SW480 (cell line): ENCODE measurements around the gene STK39.

Experiments used
- DNase-seq: peaks from one replicate; pipeline ENCODE4 v3.0.0-alpha.2; 2016; ENCODE audit warnings: low spot score

STK39 gene

GRCh38 chr2:168002021-168002553 lies 245.3 kb downstream of the STK39 start:
- DNase-seq = no peak

GRCh38 chr2:167992278-167992677 lies 255.1 kb downstream of the STK39 start:
- no peak for DNase-seq

- no peak for DNase-seq
Measured at GRCh38 chr2:167990062-167990461, 257.3 kb downstream of the STK39 start.

GRCh38 chr2:167988296-167988695 lies 259.1 kb downstream of the STK39 start:
- DNase-seq = no peak

- no peak for DNase-seq
Measured at GRCh38 chr2:167987558-167987957, 259.8 kb downstream of the STK39 start.

- DNase-seq = no peak
Measured at GRCh38 chr2:167987026-167987425, 260.4 kb downstream of the STK39 start.

- DNase-seq = no peak
Measured at GRCh38 chr2:167986223-167986622, 261.2 kb downstream of the STK39 start.

- no peak for DNase-seq
Measured at GRCh38 chr2:167981945-167982344, 265.4 kb downstream of the STK39 start.

GRCh38 chr2:167980439-167980838 lies 267.0 kb downstream of the STK39 start:
- DNase-seq = no peak

- no peak for DNase-seq
Measured at GRCh38 chr2:167972746-167973145, 274.6 kb downstream of the STK39 start.

GRCh38 chr2:167972020-167972419 lies 275.4 kb downstream of the STK39 start:
- no peak for DNase-seq

- no peak for DNase-seq
Measured at GRCh38 chr2:167966937-167967913, 280.2 kb downstream of the STK39 start.

GRCh38 chr2:167965907-167966761 lies 281.3 kb downstream of the STK39 start:
- no peak for DNase-seq

GRCh38 chr2:167964650-167965413 lies 282.6 kb downstream of the STK39 start:
- peak; percentile 4 for DNase-seq

- no peak for DNase-seq
Measured at GRCh38 chr2:167963899-167964649, 283.3 kb downstream of the STK39 start.

- DNase-seq = no peak
Measured at GRCh38 chr2:167962436-167963226, 284.8 kb downstream of the STK39 start.

- DNase-seq = no peak
Measured at GRCh38 chr2:167961536-167962048, 285.8 kb downstream of the STK39 start.

- no peak for DNase-seq
Measured at GRCh38 chr2:167960089-167960747, 287.2 kb downstream of the STK39 start.

GRCh38 chr2:167957662-167958061 lies 289.7 kb downstream of the STK39 start:
- no peak for DNase-seq
